IgD-negative memory B cell (primary cell): Measurements from ENCODE around the gene PIBF1. TPM values are rescaled to one million over a fixed set of nuclear protein-coding genes. Genes with fewer than 3 reads are reported as not detected.
"Not testable (repeated sequence)": the region's sequence is repeated elsewhere in the genome, so short reads cannot be mapped to it uniquely, and the experiment has no call there.

ENCODE experiments used
- H3K27ac Mint-ChIP-seq, 3 donors: one replicate each; pipeline ENCODE4 v1.8.0; 2020 to 2022; ENCODE audit warnings: mild to moderate bottlenecking in 3 of 3, mixed read lengths in 3 of 3, moderate library complexity in 1 of 3
- H3K27me3 Mint-ChIP-seq: one replicate; pipeline ENCODE4 v1.8.0; 2021; ENCODE audit warnings: mixed read lengths
- H3K36me3 Mint-ChIP-seq: one replicate; pipeline ENCODE4 v1.8.0; 2020; ENCODE audit warnings: mild to moderate bottlenecking, mixed read lengths
- H3K4me1 Mint-ChIP-seq, 3 donors: one replicate each; pipeline ENCODE4 v1.8.0; 2020 to 2022; ENCODE audit warnings: mixed read lengths in 3 of 3, mild to moderate bottlenecking in 1 of 3
- H3K4me3 Mint-ChIP-seq, 4 donors: one replicate each; pipeline ENCODE4 v1.8.0; 2020 to 2022; ENCODE audit warnings: mild to moderate bottlenecking in 4 of 4, mixed read lengths in 4 of 4, moderate library complexity in 3 of 4
- H3K9me3 Mint-ChIP-seq, 3 donors: one replicate each; pipeline ENCODE4 v1.8.0; 2020 to 2021; ENCODE audit warnings: mixed read lengths in 3 of 3, mild to moderate bottlenecking in 1 of 3
- polyA plus RNA-seq: library from polyadenylated mRNA; unstranded; fragments of 300-500 nt; fragmentation: Illumina TruSeq; gene quantifications from one replicate; pipeline ENCODE4 v1.2.3, GENCODE V29; 2021

Gene PIBF1
- polyA plus RNA-seq, 1 donor from 2014 or later = 15.0 TPM

GRCh38 chr13:73040484-73040883 lies 258.6 kb downstream of the PIBF1 start:
- H3K4me3 Mint-ChIP-seq = no peak overlapping the region
- H3K4me1 Mint-ChIP-seq = peaks cover 0 to 2% (median 0%) of the 10 kb centered on the region in 3 donors
- no peak overlapping the region for H3K27ac Mint-ChIP-seq
- H3K27me3 Mint-ChIP-seq = no peaks in the 10 kb centered on the region
- no peaks in the 10 kb centered on the region for H3K36me3 Mint-ChIP-seq
- peaks cover 0 to 1% (median 0%) of the 10 kb centered on the region in 3 donors for H3K9me3 Mint-ChIP-seq

GRCh38 chr13:73040968-73041596 lies 259.1 kb downstream of the PIBF1 start:
- H3K4me1 Mint-ChIP-seq = peaks cover 0 to 2% (median 0%) of the 10 kb centered on the region in 3 donors
- H3K27me3 Mint-ChIP-seq = no peaks in the 10 kb centered on the region
- no peak overlapping the region for H3K27ac Mint-ChIP-seq
- no peaks in the 10 kb centered on the region for H3K36me3 Mint-ChIP-seq
- no peak overlapping the region for H3K4me3 Mint-ChIP-seq
- peaks cover 0 to 1% (median 0%) of the 10 kb centered on the region in 3 donors for H3K9me3 Mint-ChIP-seq

GRCh38 chr13:73045031-73045430 lies 263.1 kb downstream of the PIBF1 start:
- Mint-ChIP-seq H3K27me3 (no peaks in the 10 kb centered on the region), H3K36me3 (no peaks in the 10 kb centered on the region), H3K27ac (no peak overlapping the region), H3K9me3 (peaks cover 0 to 1% (median 0%) of the 10 kb centered on the region in 3 donors), H3K4me3 (no peak overlapping the region), H3K4me1 (peaks cover 0 to 2% (median 0%) of the 10 kb centered on the region in 3 donors)

GRCh38 chr13:73048615-73049014 lies 266.7 kb downstream of the PIBF1 start:
- H3K27me3 Mint-ChIP-seq, H3K36me3 Mint-ChIP-seq, H3K9me3 Mint-ChIP-seq, H3K27ac Mint-ChIP-seq, H3K4me3 Mint-ChIP-seq, H3K4me1 Mint-ChIP-seq: not testable (repeated sequence)

- Mint-ChIP-seq H3K36me3 (no peaks in the 10 kb centered on the region), H3K4me1 (peaks cover 6 to 8% (median 7%) of the 10 kb centered on the region in 3 donors), H3K9me3 (no peaks in the 10 kb centered on the region), H3K4me3 (no peak overlapping the region), H3K27me3 (peaks cover 27% of the 10 kb centered on the region), H3K27ac (no peak overlapping the region)
Observed at GRCh38 chr13:73054712-73055111, 272.8 kb downstream of the PIBF1 start.

- Mint-ChIP-seq H3K27ac (no peak overlapping the region), H3K4me3 (no peak overlapping the region), H3K9me3 (no peaks in the 10 kb centered on the region), H3K4me1 (peaks cover 6 to 19% (median 11%) of the 10 kb centered on the region in 3 donors), H3K36me3 (no peaks in the 10 kb centered on the region), H3K27me3 (peaks cover 36% of the 10 kb centered on the region)
Observed at GRCh38 chr13:73055813-73056564, 274.1 kb downstream of the PIBF1 start.

GRCh38 chr13:73056565-73056962 lies 274.6 kb downstream of the PIBF1 start:
- peaks cover 36% of the 10 kb centered on the region for H3K27me3 Mint-ChIP-seq

GRCh38 chr13:73057284-73058063 lies 275.5 kb downstream of the PIBF1 start:
- Mint-ChIP-seq H3K27me3 (peaks cover 36% of the 10 kb centered on the region), H3K36me3 (no peaks in the 10 kb centered on the region), H3K27ac (no peak overlapping the region), H3K9me3 (no peaks in the 10 kb centered on the region), H3K4me1 (peaks cover 6 to 19% (median 11%) of the 10 kb centered on the region in 3 donors), H3K4me3 (peak overlapping the region in 2 of 4 donors; percentile 15 to 76)

More at GRCh38 chr13:73056565-73056962, 274.6 kb downstream of the PIBF1 start:
- no peak overlapping the region for H3K4me3 Mint-ChIP-seq
- H3K9me3 Mint-ChIP-seq = no peaks in the 10 kb centered on the region
- H3K27ac Mint-ChIP-seq = no peak overlapping the region
- H3K4me1 Mint-ChIP-seq = peaks cover 6 to 19% (median 11%) of the 10 kb centered on the region in 3 donors
- H3K36me3 Mint-ChIP-seq = no peaks in the 10 kb centered on the region

- no peaks in the 10 kb centered on the region for H3K9me3 Mint-ChIP-seq
- H3K4me1 Mint-ChIP-seq = peaks cover 6 to 19% (median 11%) of the 10 kb centered on the region in 3 donors
- no peaks in the 10 kb centered on the region for H3K36me3 Mint-ChIP-seq
- H3K27ac Mint-ChIP-seq = no peak overlapping the region
- H3K27me3 Mint-ChIP-seq = peaks cover 36% of the 10 kb centered on the region
- peak overlapping the region in 3 of 4 donors; percentile 76 to 98 (median 89) for H3K4me3 Mint-ChIP-seq
Observed at GRCh38 chr13:73058064-73058313, 276.1 kb downstream of the PIBF1 start.

- peaks cover 6 to 19% (median 11%) of the 10 kb centered on the region in 3 donors for H3K4me1 Mint-ChIP-seq
- H3K36me3 Mint-ChIP-seq = no peaks in the 10 kb centered on the region
- peak overlapping the region in 2 of 3 donors; percentile 20 to 68 for H3K27ac Mint-ChIP-seq
- H3K4me3 Mint-ChIP-seq = peak overlapping the region; percentile 76 to 98 (median 90)
- no peaks in the 10 kb centered on the region for H3K9me3 Mint-ChIP-seq
- H3K27me3 Mint-ChIP-seq = peaks cover 36% of the 10 kb centered on the region
Observed at GRCh38 chr13:73058432-73058735, 276.5 kb downstream of the PIBF1 start.

GRCh38 chr13:73058736-73059459 lies 277.0 kb downstream of the PIBF1 start, which contains the start of gene KLF5:
TSS of gene KLF5 (plus strand) at chr13:73059005. CDS start at chr13:73059328, 323 bp downstream.
- peaks cover 6 to 19% (median 11%) of the 10 kb centered on the region in 3 donors for H3K4me1 Mint-ChIP-seq
- peak within 1 kb of the TSS; percentile 80 to 98 (median 90) for H3K4me3 Mint-ChIP-seq
- H3K27ac Mint-ChIP-seq = peak within 1 kb of the TSS; percentile 20 to 78 (median 68)
- no peaks in the 10 kb centered on the region for H3K36me3 Mint-ChIP-seq
- H3K27me3 Mint-ChIP-seq = peaks cover 36% of the 10 kb centered on the region
- no peaks in the 10 kb centered on the region for H3K9me3 Mint-ChIP-seq

GRCh38 chr13:73059460-73060250 lies 277.7 kb downstream of the PIBF1 start:
- Mint-ChIP-seq H3K4me3 (peak overlapping the region; percentile 80 to 91 (median 84)), H3K27ac (peak overlapping the region in 1 of 3 donors; percentile 11), H3K36me3 (no peaks in the 10 kb centered on the region), H3K4me1 (peaks cover 6 to 19% (median 11%) of the 10 kb centered on the region in 3 donors), H3K9me3 (no peaks in the 10 kb centered on the region), H3K27me3 (peaks cover 35% of the 10 kb centered on the region)

- Mint-ChIP-seq H3K27me3 (peaks cover 30% of the 10 kb centered on the region), H3K36me3 (no peaks in the 10 kb centered on the region), H3K9me3 (no peaks in the 10 kb centered on the region), H3K27ac (peak overlapping the region in 2 of 3 donors; percentile 11 to 14), H3K4me3 (peak overlapping the region; percentile 80 to 91 (median 84)), H3K4me1 (peaks cover 8 to 19% (median 11%) of the 10 kb centered on the region in 3 donors)
Observed at GRCh38 chr13:73060251-73061160, 278.6 kb downstream of the PIBF1 start.
